ENCODE results near the gene ZNF70. TPM values are rescaled to one million over a fixed set of nuclear protein-coding genes. Genes with fewer than 3 reads are reported as not detected.

ZNF70 gene
- 2.8 and 4.1 TPM in 2 replicates for total RNA-seq

DNA sequence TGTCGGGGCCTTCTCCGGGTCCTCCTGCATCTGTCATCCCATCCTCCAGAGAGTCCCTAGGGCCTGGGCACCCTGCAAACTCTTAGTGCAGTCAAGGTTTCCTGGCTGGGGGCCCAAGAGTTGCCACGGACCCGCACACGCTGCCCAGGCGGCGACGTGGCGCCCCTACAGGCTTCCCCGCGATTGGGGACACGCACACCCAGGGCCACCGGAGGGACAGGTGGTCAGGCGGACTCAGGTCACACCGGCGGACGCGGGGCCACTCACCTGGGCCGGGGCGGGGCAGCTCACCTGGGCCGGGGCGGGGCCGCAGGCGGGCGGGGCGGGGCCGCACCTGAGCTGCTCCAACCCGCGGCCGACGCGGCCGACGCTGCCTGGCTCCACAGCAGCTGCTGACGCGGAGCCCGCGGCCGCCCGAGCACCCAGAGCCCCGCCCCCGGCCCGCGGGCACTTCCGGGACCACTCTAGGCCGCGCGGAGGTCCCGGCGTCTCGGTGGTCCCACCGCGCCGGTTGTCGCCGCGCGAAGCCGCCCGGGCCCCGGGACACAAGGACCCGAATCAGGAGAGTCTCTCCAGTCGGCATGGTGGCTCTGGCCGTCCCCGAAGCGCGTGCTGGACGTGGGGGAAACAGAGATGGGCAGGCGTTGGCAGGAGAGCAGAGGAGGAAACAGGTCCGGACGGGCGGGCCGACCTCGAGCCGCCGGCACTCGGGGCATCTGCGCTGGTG, at the start of gene ZNF70:
Gene ZNF70, minus strand, starts transcription at position 399 of the 727 bp plus-strand sequence. CDS start 5,972 bp downstream, outside the sequence.

DNA sequence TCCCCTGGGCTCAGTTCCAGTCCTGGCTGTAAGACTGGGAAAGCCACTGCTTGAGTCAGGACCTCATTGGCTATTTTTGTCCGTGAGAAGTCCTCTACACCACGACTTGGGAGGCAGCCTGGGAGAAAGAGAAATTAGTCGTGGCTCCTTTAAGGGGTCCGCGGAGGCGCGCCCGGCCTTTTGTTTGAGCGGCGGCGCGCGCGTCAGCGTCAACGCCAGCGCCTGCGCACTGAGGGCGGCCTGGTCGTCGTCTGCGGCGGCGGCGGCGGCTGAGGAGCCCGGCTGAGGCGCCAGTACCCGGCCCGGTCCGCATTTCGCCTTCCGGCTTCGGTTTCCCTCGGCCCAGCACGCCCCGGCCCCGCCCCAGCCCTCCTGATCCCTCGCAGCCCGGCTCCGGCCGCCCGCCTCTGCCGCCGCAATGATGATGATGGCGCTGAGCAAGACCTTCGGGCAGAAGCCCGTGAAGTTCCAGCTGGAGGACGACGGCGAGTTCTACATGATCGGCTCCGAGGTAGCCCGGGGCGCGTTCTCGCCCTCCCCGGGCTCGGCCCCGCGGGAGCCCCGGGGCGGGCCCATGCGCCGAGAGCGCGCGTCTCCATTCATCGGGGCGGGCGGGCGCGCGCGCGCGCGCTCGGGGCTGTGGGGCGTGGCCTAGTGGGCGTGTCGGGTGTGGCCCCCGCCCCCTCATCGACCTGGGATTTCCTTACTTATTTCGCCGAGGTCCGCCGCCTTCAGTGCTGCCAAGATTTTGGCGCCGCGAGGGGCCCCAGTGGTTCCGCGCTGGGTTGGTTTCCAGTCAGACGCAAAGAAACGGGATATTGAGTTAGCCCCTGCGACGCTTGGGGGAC, 36.1 kb upstream of the ZNF70 start, which contains the start of gene SMARCB1:
Gene SMARCB1, plus strand, starts transcription at position 215 of the 848 bp plus-strand sequence. Its CDS starts 204 bp downstream, at position 419.

DNA sequence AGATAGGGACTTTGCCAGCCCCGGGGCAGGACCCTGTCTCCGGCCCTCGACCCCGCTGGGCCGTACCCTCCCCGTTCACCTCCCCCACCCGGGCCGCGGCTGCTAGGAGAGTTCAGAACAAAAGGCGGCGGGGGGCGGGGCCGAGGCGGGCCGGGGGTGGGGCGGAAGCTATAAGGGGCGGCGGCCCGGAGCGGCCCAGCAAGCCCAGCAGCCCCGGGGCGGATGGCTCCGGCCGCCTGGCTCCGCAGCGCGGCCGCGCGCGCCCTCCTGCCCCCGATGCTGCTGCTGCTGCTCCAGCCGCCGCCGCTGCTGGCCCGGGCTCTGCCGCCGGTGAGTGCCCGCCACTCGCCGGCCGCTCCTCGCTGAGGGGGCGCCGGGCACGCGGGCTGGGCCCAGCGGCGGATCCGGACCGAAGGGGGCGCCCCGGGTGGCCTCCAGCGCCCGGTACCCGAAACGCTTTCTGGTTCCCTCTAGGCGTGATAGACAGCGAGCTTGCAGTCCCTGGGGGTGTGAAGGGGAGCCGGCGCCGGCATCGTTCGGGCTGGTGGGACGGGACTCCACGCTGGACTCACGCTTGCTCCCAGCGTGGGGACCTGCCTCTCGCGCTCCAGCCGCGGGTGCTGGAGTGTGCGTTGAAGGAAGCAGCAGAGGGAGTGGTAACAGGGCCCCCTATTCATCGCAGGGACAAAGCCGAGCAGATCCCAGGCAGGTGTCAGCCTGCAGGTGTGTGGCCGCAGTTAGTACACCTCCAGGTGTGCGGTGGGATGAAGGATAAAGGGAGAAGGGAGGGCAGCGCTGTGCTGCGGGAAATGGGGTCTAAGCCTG, 21.9 kb upstream of the ZNF70 start, which contains the start of gene MMP11:
Gene MMP11, plus strand, starts transcription at position 201 of the 825 bp plus-strand sequence. Its CDS starts 22 bp downstream, at position 223.

DNA sequence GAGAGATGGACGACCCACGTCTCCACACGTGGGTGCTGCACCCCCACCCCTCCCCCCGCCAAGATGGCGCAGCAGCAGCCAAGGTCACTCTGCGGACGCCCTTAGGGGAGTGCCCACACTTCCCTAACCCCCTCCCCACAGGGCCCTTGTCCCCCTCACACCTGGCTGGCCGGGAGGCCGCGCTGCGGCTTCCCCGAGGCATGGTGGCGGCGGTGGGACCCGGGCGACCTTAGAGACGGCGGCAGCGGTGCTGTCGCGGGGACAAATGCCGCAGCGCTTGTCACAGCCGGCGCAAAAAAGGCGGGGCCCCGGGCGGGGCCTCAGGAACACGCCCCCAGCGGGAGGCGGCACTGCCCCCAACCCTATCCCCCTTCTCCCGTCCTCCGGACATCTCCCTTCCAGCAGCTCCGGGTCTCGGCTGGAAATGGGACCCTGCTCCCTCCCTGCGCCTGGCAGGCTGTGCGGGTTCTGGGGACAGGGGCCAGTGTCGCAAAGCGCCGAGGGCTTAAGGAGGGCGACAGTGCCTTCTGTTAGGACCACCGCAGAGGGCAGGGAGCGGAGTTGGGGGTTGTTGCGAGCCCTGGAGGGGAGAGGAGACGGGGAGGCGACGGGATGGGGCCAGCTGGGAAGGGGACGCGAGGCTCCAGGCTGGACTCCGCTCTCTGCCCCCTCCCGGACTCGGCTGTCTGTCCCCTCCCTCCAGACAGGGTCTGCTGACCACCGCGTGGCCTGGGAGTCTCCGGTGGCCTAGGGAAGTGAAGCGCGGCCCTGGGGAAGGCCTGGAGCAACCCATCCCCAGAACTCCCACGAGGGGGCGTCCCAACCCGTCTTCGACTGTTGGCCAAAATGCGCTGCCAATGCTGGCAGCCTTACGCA, 17.0 kb upstream of the ZNF70 start, which contains the start of gene CHCHD10:
Gene CHCHD10, minus strand, starts transcription at position 300 of the 876 bp plus-strand sequence. Its CDS starts 98 bp downstream, at position 202.

DNA sequence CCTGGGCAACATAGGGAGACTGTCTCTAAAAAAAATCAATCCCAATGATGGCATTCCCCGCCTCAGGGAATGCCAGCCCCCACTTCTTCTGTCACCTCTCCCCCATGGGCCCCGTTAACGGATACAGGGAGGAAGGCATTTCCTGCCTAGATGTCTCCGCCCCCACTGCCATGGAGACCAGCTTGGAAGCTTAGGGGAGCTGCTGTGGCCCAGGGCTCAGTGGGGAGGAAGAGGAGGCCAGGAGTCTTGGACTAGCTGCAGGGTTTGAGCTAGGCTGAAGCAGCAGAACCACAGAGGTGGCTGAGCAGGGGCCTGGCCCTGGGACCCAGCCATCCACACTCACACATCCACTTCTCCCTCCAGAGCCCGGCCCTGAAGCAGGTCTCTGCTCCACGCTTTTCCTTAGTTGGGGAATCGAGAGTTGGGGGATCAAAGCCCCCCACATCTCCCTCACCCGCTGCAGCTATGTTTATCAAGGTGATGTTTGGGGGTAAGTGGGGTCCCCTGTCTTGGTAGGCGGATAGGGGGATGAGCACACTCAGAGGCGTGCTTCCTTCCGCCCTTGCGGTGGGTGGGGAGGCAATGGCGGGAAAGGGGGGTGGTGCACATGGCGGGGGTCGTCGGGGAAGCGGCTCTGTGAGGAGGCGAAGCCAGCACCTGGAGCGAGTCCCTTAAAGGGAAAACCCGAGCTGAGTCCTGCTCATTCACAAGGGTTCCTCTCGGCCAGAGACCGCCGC, 12.1 kb upstream of the ZNF70 start, which contains the start of gene C22orf15:
Gene C22orf15, plus strand, starts transcription at position 149 of the 737 bp plus-strand sequence. Its CDS starts 317 bp downstream, at position 466.

DNA sequence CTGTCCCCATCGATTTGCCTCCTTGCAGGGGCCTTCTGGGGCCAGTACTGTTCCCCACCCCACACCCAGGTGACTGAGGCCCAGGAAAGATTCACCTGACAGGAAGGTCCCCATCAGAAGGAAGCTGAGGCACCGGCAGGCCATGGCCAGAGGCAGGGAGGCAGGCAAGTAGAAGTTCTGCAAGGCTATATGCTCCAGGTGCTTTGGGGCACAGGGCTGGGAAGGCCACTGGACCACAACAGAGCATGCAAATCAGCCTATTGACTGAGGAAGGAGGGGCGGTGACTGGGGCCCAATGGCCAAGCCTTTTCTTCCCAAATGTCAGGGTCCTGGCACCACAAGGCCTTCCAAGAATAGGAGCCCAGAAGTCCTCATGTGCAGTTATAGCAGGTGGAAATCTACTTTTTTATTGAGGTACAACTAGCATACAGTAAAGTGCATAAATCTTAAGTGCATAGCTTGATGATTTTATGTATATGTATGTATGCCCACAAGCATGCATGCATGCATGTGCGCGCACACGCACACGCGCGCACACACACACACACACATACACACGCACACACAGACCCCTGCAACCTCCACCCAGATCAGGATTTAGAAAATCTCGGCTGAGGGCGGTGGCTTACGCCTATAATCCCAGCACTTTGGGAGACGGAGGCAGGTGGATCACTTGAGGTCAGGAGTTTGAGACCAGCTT, 3.5 kb upstream of the ZNF70 start, which contains the start of gene VPREB3:
Gene VPREB3, minus strand, starts transcription at position 206 of the 700 bp plus-strand sequence. Its CDS starts 62 bp downstream, at position 144.

DNA sequence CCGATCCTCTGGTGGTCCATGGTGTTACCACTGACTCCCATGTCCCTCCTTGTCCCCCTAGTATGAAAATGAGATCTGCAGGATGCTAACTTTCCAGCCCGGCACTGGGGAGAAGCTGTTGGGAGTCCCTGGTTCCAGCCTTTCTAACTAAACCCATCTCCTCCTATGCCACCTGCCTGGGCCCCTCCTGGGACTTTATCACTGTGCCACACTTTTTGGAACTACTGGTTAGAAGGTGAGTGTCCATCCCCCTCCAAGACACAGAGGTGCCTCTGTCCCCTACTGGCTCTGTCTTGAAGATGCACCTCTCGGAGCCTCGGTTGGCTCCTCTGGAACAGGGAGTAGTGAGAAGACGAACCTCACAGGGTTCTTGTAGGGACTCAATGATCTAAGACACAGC, 60.2 kb downstream of the ZNF70 start, which contains the start of gene RGL4:
Gene RGL4, plus strand, starts transcription at position 301 of the 400 bp plus-strand sequence. CDS start 1,018 bp downstream, outside the sequence.

Other genes with a start within 250 kb of the ZNF70 start
- gene IGLL1, start 170.8 kb downstream of the ZNF70 start, total RNA-seq: not detected in 2 replicates
- not detected in 2 replicates for gene DRICH1, start 118.8 kb downstream of the ZNF70 start, total RNA-seq
- not detected in 2 replicates for gene RGL4, start 60.1 kb downstream of the ZNF70 start, total RNA-seq
- 0.25 TPM in 1 of 2 replicates, not detected in the other for gene VPREB3, start 3.3 kb upstream of the ZNF70 start, total RNA-seq
- 0.65 and 2.7 TPM in 2 replicates for gene C22orf15, start 11.9 kb upstream of the ZNF70 start, total RNA-seq
- gene CHCHD10, start 16.9 kb upstream of the ZNF70 start, total RNA-seq: 10.9 and 40.6 TPM in 2 replicates
- 12.5 and 117 TPM in 2 replicates for gene MMP11, start 21.7 kb upstream of the ZNF70 start, total RNA-seq
- 110 and 127 TPM in 2 replicates for gene SMARCB1, start 35.9 kb upstream of the ZNF70 start, total RNA-seq
- gene DERL3, start 87.9 kb upstream of the ZNF70 start, total RNA-seq: 0.63 and 3.9 TPM in 2 replicates
- gene SLC2A11, start 106.8 kb upstream of the ZNF70 start, total RNA-seq: 10.3 and 14.2 TPM in 2 replicates
- gene MIF, start 143.3 kb upstream of the ZNF70 start, total RNA-seq: 972 and 986 TPM in 2 replicates
- gene GSTT2B, start 210.1 kb upstream of the ZNF70 start, total RNA-seq: 0.98 and 28.6 TPM in 2 replicates
- gene DDTL, start 215.8 kb upstream of the ZNF70 start, total RNA-seq: 0.65 and 2.9 TPM in 2 replicates
- gene DDT, start 223.3 kb upstream of the ZNF70 start, total RNA-seq: 171 and 191 TPM in 2 replicates
- gene GSTT2, start 229.0 kb upstream of the ZNF70 start, total RNA-seq: 0.98 and 2.5 TPM in 2 replicates

All from mesangial cell (primary cell).